Mucosa of descending colon (tissue), 3 donors: ENCODE data around the gene PPP1R16B. TPM values are rescaled to one million over a fixed set of nuclear protein-coding genes. Genes with fewer than 3 reads are reported as not detected.
"Not testable (repeated sequence)": the region's sequence is repeated elsewhere in the genome, so short reads cannot be mapped to it uniquely, and the experiment has no call there.

Experiments
- ATAC-seq: fragments of 200-7000 bp; cut with Tn5 transposase; one replicate; pipeline ENCODE4 v1.9.1; 2020; ENCODE audit warnings: mild to moderate bottlenecking, moderate library complexity
- DNase-seq, 3 donors: peaks; one replicate each; pipeline ENCODE4 v3.0.0-alpha.2; 2020
- H3K36me3 ChIP-seq: fragments of 200-600 bp; one replicate; pipeline ENCODE4 v1.8.0; 2021; ENCODE audit warnings: low read depth, mild to moderate bottlenecking
- H3K4me1 ChIP-seq: fragments of 200-600 bp; one replicate; pipeline ENCODE4 v1.8.0; 2021; ENCODE audit warnings: low read depth, mild to moderate bottlenecking
- H3K4me3 ChIP-seq: fragments of 200-600 bp; one replicate; pipeline ENCODE4 v1.8.0; 2021; ENCODE audit warnings: mild to moderate bottlenecking
- H3K9me3 ChIP-seq: fragments of 200-600 bp; one replicate; pipeline ENCODE4 v1.8.0; 2021; ENCODE audit warnings: mild to moderate bottlenecking
- CTCF ChIP-seq: fragments of 200-600 bp; IDR thresholded peaks from one replicate; pipeline ENCODE4 v1.8.0; 2022; ENCODE audit warnings: antibody characterized with exemption, mild to moderate bottlenecking
- intact Hi-C, 2 donors: fragments of 100-400 bp; cut with DNase I in 1 of 2; cut with micrococcal nuclease in 1 of 2; formaldehyde crosslinking; loops; one replicate each; pipeline versions ENCODE4 v1.11.0 to v1.11.1; 2022; cut with DNase I, micrococcal nuclease
- total RNA-seq, 3 donors: library from RNA; stranded (reverse); fragmentation: NEBNext Ultra II Directional in 2 of 3; extraction: Animal tissue kit (Norgen Biotek cat#: 25700) in 2 of 3; gene quantifications; one replicate each; pipeline versions ENCODE4 v1.2.1 to v1.2.4, GENCODE V29; 2021 to 2023
- donor health status: DM: no; HTN: no; CAD: no; lungs with moderate emphysema.
- donor health status: DM: no; HTN: no; CAD: no.
- donor health status: DM: no; HTN: yes; CAD: no.

PPP1R16B gene
- total RNA-seq, 3 donors from 2014 or later, result 4.4 to 5.6 (median 4.4) TPM

DNA sequence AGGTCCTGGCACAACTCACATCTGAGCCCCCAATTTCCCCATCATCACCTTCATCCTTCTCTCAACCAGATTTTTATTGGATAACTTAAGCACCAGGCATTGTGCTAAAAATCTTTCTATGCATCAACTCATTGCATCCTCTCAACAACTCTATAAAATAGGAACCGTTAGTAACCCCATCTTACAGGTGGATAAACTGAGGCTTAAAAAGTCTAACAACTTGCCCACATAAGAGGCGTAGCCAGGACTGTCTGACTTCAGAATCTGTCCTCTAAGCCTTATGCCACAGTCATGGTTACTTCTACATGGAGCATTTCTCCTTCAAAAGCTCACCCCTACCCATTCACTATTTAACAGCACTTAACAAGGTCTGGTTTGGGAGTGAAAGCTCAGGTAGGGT is 51.1 kb downstream of the PPP1R16B start:
- Histone ChIP-seq H3K4me1 (no peaks in the 10 kb centered on the region), H3K9me3 (no peaks in the 10 kb centered on the region), H3K36me3 (no peaks in the 10 kb centered on the region), H3K4me3 (no peak overlapping the region)
- DNase-seq (no peak), ATAC-seq (no peak)
- intact Hi-C loops, result no loop called here
- no peak for TF ChIP-seq CTCF

GRCh38 chr20:38857703-38858102 is 52.2 kb downstream of the PPP1R16B start:
- no peak for TF ChIP-seq CTCF
- Histone ChIP-seq H3K9me3 (no peaks in the 10 kb centered on the region), H3K4me1 (no peaks in the 10 kb centered on the region), H3K4me3 (no peak overlapping the region), H3K36me3 (no peaks in the 10 kb centered on the region)
- intact Hi-C loops, result no loop called here
- ATAC-seq (no peak), DNase-seq (no peak)

DNA sequence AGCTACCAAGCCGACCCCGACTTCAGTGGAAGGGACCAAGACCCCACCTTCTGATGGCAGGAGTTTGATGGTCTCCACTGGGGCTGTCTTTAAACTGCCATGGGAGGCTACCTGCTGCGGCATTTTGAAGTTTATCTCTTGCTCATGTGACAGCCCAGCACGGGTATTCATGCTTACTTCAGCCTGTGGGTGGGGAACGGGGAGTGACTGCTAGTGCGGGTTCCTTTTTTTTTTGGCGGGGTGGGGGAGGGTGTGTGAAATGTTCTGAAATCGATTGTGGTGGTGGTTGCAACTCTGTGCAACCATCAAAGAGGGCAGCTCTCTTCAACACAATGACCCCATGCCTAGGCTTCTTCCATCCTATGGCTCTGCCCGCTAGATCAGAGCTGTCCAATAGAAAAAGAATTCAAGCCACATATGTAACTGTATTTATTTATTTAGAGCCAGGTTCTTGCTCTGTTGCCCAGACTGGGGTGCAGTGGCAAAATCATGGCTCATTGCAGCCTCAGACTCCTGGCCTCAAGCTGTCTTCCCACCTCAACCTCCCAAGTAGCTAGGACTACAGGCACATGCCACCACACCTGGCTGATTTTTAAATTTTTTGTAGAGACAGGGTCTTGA is 53.7 kb downstream of the PPP1R16B start:
- no peaks in the 10 kb centered on the region for H3K4me1 ChIP-seq
- intact Hi-C loops, result no loop called here
- no peaks in the 10 kb centered on the region for H3K36me3 ChIP-seq
- DNase-seq, result no peak
- H3K4me3 ChIP-seq, result no peak overlapping the region
- H3K9me3 ChIP-seq, result no peaks in the 10 kb centered on the region
- peak; percentile 39 for ATAC-seq
- TF ChIP-seq CTCF, result no peak

DNA sequence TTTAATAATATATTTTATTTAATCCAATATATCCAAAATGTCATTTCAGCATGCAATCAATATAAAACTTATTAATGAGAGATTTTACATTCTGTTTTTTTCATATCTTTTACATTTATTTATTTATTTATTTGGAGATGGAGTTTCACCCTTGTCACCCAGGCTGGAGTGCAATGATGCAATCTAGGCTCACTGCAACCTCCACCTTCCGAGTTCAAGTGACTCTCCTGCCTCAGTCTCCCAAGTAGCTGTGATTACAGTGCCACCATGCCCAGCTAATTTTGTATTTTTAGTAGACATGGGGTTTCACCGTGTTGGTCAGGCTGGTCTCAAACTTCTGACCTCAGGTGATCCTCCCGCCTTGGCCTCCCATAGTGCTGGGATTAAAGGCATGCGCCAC is 54.4 kb downstream of the PPP1R16B start:
- DNase-seq, H3K36me3 ChIP-seq, intact Hi-C loops, H3K9me3 ChIP-seq, H3K4me3 ChIP-seq, H3K4me1 ChIP-seq, ATAC-seq: not testable (repeated sequence)

DNA sequence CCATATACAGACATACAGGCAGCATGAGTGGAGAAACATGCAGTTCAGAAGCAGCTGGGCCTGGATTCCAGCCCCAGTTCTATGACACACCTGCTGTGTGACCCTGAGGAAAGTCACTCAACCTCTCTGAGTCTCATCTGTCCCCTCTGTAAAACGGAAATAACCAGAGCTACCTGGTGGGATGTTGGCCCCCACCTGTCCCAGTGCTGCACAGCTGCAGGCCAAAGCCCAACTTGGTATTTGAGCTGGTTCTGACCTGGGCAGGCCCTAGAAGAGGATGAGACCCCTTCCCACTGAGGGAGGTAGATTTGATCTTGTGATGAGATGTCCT is 55.5 kb downstream of the PPP1R16B start:
- Histone ChIP-seq H3K9me3 (no peaks in the 10 kb centered on the region), H3K36me3 (no peaks in the 10 kb centered on the region), H3K4me1 (no peaks in the 10 kb centered on the region), H3K4me3 (no peak overlapping the region)
- intact Hi-C loops, result no loop called here
- DNase-seq (no peak), ATAC-seq (no peak)
- no peak for TF ChIP-seq CTCF

DNA sequence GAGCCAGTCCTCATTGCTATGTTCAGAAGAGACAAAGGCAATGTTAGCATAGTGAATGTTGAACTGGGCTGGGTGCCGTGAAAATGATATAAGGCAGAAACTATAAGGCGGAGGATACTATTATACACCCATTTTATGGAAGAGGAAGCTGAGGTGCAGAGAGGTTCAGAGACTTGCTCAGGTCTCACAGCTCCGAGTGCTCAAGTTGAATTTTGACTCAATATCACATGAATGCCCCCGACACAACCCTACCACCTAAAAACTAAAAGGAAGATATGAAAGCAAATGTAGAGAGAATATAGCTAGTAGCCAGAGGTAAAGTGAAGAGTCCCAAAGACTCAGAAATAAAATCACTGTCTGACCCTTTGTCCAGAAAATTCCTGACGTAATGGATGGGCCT is 56.7 kb downstream of the PPP1R16B start:
- no peak for ATAC-seq
- intact Hi-C loops, result no loop called here
- TF ChIP-seq CTCF, result no peak
- Histone ChIP-seq H3K4me1 (no peaks in the 10 kb centered on the region), H3K9me3 (no peaks in the 10 kb centered on the region), H3K36me3 (no peaks in the 10 kb centered on the region), H3K4me3 (no peak overlapping the region)
- DNase-seq, result no peak
